GM18861 (cell line): Measurements from ENCODE around the gene MLN.

Experiments used
- ATAC-seq: cut with Tn5 transposase; IDR thresholded peaks from one replicate; pipeline ENCODE4 v1.9.1; 2021; ENCODE audit not compliant: unreplicated experiment

The MLN gene

GRCh38 chr6:33790910-33791309, 12.9 kb downstream of the MLN start:
- ATAC-seq, result no peak

DNA sequence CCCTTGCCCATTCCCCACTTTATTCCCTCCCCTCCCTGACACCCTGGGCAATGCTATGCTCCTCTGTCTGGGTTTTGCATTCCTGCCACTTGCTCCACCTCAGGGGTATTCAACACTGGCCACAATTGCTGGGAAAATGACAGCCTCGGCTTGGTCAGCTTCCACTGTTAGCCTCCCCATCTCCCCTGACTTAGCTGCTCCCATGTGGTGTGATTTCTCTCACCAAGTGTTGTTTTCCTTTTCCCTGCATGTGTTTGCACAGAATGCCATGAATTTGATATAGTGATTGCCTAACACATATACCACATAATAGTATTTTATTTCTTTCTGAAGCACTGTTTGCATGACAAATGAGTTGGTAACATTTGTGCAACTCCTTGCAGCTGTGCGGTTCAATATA, 13.4 kb downstream of the MLN start:
- ATAC-seq, result no peak

GRCh38 chr6:33789550-33789895, 14.3 kb downstream of the MLN start:
- ATAC-seq, result no peak

DNA sequence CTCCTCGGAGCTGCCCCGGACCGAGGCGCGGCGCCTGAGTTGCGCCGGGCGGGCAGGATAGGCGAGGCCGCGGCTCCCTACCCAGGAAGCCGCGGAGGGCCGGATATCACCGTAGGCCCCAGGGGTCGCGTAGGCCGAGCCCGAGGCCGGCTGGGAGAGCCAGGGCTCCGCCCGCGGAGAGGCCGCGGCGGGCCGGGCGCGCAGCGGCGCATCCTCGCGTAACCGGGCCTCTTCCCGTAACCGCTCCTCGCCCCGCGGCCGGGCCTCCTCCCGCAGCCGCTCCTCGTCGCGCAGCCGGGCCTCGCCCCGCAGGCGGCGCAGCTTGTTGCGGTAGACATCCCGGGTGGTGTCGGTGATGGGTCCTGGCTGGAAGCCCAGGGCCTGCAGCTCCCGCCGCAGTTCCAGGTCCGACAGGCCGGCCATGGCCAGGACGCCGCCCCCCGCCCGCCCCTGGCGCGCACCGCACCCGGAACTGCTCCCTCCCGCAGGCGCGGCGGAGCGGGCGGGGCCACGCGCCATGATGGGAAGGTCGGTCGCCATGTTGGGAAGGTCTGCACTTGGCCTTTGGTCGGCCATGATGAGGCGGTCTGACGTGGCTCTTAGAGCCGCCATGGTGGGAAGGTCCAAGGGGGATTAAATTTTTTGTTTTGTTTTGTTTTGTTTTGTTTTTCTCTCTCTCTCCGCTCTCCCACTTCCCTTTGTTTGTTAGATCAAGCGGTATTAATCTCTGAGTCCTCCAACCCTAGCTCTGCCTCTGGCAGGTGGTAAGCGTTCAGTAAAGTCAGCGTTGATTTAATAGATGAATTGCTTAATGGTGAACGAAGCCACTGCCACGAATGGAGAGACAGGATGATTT, 14.9 kb downstream of the MLN start, which contains the start of gene LEMD2:
TSS of gene LEMD2 (minus strand) at position 437 of the 856 bp plus-strand sequence. CDS start at position 423, 14 bp downstream.
- ATAC-seq, result peak; percentile 77

- ATAC-seq, result peak; percentile 27
These were observed 15.7 kb downstream of the MLN start for GRCh38 chr6:33787954-33788693.

- ATAC-seq, result no peak
These were observed 16.4 kb downstream of the MLN start for GRCh38 chr6:33787346-33787953.

DNA sequence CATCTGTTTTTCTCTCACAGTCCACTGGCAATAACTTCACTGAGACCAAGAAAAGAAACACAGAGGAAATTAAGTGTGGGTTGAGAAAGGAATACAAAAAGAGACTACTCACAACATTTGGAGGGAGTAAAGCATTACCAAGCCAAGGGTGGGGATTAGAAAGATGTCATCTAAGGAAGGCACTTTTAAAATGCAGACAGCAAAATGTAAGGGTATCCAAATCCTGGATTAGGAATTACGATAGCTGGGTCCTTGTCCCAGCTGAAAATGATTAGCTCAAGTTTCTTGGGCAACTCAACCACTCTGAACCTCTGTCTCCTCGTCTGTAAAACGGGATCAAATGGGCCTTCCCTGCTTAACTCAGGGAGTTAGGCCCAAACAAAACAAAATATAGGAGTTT, 17.1 kb downstream of the MLN start:
- no peak for ATAC-seq

- ATAC-seq, result no peak
These were observed 18.0 kb downstream of the MLN start for GRCh38 chr6:33785778-33786177.

DNA sequence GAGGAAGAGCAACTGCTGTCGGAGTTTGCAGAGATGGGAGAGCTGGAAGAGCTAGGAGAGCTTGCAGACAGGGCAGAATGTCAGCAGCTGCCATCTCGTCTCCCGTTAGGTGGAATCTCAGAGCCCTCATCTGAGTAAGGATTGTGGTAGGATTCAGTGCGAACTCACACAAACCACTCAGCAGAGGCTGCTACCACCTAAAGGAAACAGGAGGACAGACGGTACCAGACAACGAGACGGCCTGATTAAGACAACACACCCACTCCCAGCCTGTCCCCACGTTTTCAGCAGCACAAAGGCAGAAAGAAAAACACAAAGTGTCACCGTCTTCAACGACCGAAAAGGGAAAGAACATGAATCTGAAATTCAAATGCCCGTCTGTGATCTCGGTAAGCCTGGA, 19.0 kb downstream of the MLN start:
- no peak for ATAC-seq

- no peak for ATAC-seq
These were observed 19.9 kb downstream of the MLN start for GRCh38 chr6:33783781-33784520.

DNA sequence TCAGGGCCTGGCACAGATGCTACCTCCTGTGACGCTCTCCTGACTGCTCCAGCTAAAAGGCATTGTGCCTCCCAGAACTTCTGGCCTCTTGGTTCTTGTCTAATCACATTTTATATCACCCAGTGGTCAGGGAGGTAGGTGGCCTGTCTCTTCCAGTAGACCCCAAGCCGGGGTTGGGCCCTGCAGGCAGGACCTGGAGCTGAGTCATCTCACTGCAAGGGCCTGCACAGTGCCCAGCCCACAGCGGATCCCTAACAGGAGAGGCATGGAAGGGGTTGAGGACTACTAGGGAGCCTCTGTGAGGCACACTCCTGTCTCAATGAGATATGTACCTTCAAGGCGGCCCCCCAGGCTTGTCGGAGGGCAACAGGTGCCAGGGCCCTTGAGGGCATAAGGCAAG, 21.2 kb downstream of the MLN start:
- no peak for ATAC-seq

GRCh38 chr6:33781131-33781975, 22.4 kb downstream of the MLN start:
- ATAC-seq, result no peak

DNA sequence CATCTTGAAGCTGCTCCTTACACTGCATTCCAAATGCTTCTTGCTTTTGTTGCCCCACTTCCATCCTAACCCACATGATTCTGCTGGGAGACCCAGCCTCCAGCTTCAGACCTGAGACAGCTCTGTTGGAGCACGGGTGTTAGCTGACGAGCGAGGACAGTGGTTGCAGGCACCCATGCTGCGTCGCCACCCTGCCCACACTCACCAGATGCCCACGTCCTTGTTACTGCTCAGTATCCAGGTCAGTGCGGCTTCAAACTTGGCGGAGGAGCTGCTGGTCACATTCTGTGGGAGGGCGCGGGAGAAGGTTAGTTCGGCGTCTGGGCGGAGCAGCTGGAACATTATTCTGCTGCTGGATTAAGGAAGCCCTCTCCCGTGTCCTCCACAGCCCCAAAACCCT, 23.9 kb downstream of the MLN start:
- ATAC-seq, result no peak

- no peak for ATAC-seq
These were observed 24.5 kb downstream of the MLN start for GRCh38 chr6:33779290-33779689.

- ATAC-seq, result no peak
These were observed 25.2 kb downstream of the MLN start for GRCh38 chr6:33778444-33779121.

DNA sequence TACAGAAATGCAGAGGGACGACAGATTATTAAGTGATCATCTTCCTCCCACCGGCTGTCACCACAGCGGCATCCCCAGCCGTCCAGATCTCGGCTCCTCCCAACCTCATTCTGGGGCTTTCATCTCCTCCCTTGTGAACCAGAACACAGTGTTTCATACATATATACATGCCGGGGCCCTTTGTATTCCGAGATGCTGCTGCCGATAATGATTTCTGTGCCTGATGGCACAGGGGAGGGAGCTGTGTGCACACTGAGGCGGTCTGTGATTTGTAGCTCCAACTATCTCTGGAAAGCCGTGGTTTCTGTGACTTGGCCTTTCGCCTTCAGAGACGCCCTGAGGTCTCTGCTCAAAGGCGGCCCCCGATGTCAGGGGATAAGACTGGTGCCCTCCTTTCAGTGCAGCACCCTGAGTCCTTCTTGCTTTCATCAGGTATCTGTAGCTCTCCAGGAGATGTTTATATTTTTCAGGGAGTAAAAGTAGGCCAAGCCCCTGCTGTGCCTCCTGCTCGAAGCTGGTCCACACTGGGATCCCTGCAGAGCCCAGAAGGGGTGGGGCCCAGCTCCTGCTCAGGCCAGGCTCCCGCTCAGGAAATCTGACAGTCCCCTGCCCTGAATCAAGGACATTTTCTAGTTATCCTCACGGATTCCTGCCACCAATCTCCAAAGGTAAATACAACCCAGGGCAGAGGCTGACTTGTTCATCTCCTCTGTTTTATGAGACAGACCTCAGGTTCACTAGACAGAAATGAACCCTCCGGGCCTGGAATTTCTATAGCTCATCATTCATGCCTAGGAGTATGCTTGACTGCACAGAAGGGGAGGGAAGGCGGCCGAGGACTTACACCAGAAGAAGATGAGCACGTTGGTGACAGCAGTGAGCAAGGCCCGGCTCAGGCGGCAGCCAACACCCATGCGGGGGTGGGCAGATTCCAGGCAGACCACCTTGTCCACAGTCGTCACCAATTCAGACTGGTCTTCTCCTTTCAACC, 26.1 kb downstream of the MLN start:
- ATAC-seq, result no peak

GRCh38 chr6:33776764-33777163, 27.0 kb downstream of the MLN start:
- no peak for ATAC-seq

DNA sequence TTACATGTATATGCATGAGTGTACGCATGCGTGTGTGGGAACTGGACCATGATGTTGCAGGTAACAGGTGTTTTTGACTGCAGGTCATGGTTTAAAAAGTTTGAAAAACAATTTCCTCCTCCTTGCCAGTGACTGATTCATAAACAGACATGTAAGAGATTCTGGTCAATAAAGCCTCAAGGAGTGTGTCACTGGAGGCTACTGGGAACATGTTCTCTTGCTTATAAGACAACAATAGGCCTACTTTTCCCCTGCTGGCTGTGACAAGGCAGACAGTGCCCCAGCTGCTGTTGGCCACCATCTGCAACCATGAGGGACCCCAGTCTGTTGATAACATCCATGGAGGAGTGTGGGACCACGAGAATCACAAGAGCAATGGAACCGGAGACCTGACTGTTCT, 27.6 kb downstream of the MLN start:
- no peak for ATAC-seq

GRCh38 chr6:33774774-33775173, 29.0 kb downstream of the MLN start:
- no peak for ATAC-seq
